K562 (cell line): ENCODE measurements around the gene TBC1D16. TPM values are rescaled to one million over a fixed set of nuclear protein-coding genes. Genes with fewer than 3 reads are reported as not detected.

Experiments used
- ATAC-seq: fragments of 200-7000 bp; cut with Tn5 transposase; 3 replicates; pipeline ENCODE4 v1.9.1; 2020; ENCODE audit warnings: moderate library complexity
- BruUV-seq: library from RNA; stranded (reverse); fragments of 400-500 nt; replicated peaks from 2 replicates; lab custom pipeline; 2021; lab: Mats Ljungman, UMichigan
- CTCF ChIA-PET: fragments of 300-600 bp; formaldehyde crosslinking; extraction: SDS; loops from one replicate; lab custom pipeline; 2021; ENCODE audit warnings: low intra/inter-chr PET ratio; lab: Yijun Ruan, JAX
- POLR2A ChIA-PET: fragments of 300-600, 350-650 bp; sonication (Branson Sonifier 250); formaldehyde crosslinking; extraction: SDS; loops from one replicate; lab custom pipeline; 2021; ENCODE audit warnings: antibody characterized with exemption, inconsistent platforms; lab: Yijun Ruan, JAX
- DNase-seq, 4 experiments: peaks; one replicate each; pipeline versions ENCODE4 v3.0.0 to v3.0.0-alpha.2; 2011 to 2018; ENCODE audit warnings: low spot score in 3 of 4, mixed read lengths in 3 of 4; ENCODE audit errors: extremely low read depth in 1 of 4
- FAIRE-seq: peaks from 2 replicates; lab custom pipeline; 2011; peaks lifted over from hg19 to GRCh38; lab: Jason Lieb, UNC
- H2AFZ ChIP-seq: 2 replicates; pipeline ENCODE4 v1.6.0; 2011; ENCODE audit warnings: low read depth, low read length, control low read depth, inconsistent platforms
- H3K27ac ChIP-seq: fragments of 200-600 bp; 3 replicates; pipeline ENCODE4 v1.8.0; 2011; ENCODE audit warnings: low read depth, mild to moderate bottlenecking, control low read depth, inconsistent platforms, low read length, moderate library complexity, mixed read lengths; ENCODE audit errors: extremely low read depth
- H3K27me3 ChIP-seq, 2 experiments: fragments of 300-600 bp in 1 of 2; 2 replicates in 1 of 2; 3 replicates in 1 of 2; pipeline versions ENCODE4 v1.6.0 to v1.8.0; 2011; ENCODE audit warnings: inconsistent platforms in 2 of 2, low read length in 2 of 2, mild to moderate bottlenecking in 1 of 2, mixed read lengths in 1 of 2, moderate library complexity in 1 of 2; ENCODE audit not compliant: control insufficient read depth in 2 of 2, insufficient read depth in 2 of 2
- H3K36me3 ChIP-seq: fragments of 300-600 bp; 3 replicates; pipeline ENCODE4 v1.8.0; 2011; ENCODE audit warnings: mild to moderate bottlenecking, low read length, inconsistent platforms; ENCODE audit not compliant: control insufficient read depth, insufficient read depth
- H3K4me1 ChIP-seq, 2 experiments: fragments of 200-600 bp in 1 of 2; replicated peaks in 1 of 2; 2 replicates in 1 of 2; 3 replicates in 1 of 2; pipeline versions ENCODE4 v1.5.1 to v1.8.0; 2011; ENCODE audit warnings: inconsistent platforms in 2 of 2, low read length in 2 of 2, mild to moderate bottlenecking in 1 of 2, mixed read lengths in 1 of 2, moderate library complexity in 1 of 2; ENCODE audit not compliant: control insufficient read depth in 2 of 2, insufficient read depth in 2 of 2
- H3K4me2 ChIP-seq: 2 replicates; pipeline ENCODE4 v1.6.1; 2011; ENCODE audit warnings: low read length, control low read depth, inconsistent platforms, mixed read lengths; ENCODE audit not compliant: insufficient read depth
- H3K4me3 ChIP-seq: fragments of 200-600 bp; sonication (generic), shearing (Covaris generic); 2 replicates; pipeline ENCODE4 v1.5.1; 2016; ENCODE audit warnings: control low read depth, inconsistent platforms
- H3K79me2 ChIP-seq: fragments of 200-600 bp; 3 replicates; pipeline ENCODE4 v1.8.0; 2011; ENCODE audit warnings: low read length, inconsistent platforms; ENCODE audit not compliant: control insufficient read depth, insufficient read depth
- H3K9ac ChIP-seq, 2 experiments: 2 replicates each; pipeline versions ENCODE4 v1.6.0 to v1.6.1; 2011; ENCODE audit warnings: low read depth in 2 of 2, low read length in 2 of 2, control low read depth in 1 of 2, inconsistent platforms in 1 of 2, mild to moderate bottlenecking in 1 of 2, mixed read lengths in 1 of 2; ENCODE audit not compliant: insufficient read depth in 1 of 2
- H3K9me1 ChIP-seq: one replicate; pipeline ENCODE4 v1.6.0; 2011; ENCODE audit warnings: inconsistent platforms, mild to moderate bottlenecking, low read length, moderate library complexity; ENCODE audit not compliant: control insufficient read depth, insufficient read depth
- H3K9me3 ChIP-seq: replicated peaks from 2 replicates; pipeline ENCODE4 v1.5.1; 2011; ENCODE audit warnings: low read depth, low read length, inconsistent platforms; ENCODE audit not compliant: control insufficient read depth, insufficient read depth
- H4K20me1 ChIP-seq: replicated peaks from 2 replicates; pipeline ENCODE4 v1.6.1; 2011; ENCODE audit warnings: low read length, inconsistent platforms, mixed read lengths; ENCODE audit not compliant: control insufficient read depth, insufficient read depth
- ARID2 ChIP-seq: fragments of 450-650 bp; IDR thresholded peaks from 2 replicates; pipeline ENCODE4 v1.6.1; 2017; ENCODE audit warnings: antibody characterized with exemption, mild to moderate bottlenecking
- CEBPB ChIP-seq: fragments of 450-650 bp; IDR thresholded peaks from 2 replicates; pipeline ENCODE4 v1.6.1; 2016; ENCODE audit warnings: missing genetic modification characterization, missing compliant biosample characterization
- CTCFL ChIP-seq: IDR thresholded peaks from 2 replicates; pipeline ENCODE4 v1.6.1; 2011; ENCODE audit warnings: borderline replicate concordance, low read depth, mild to moderate bottlenecking, moderate library complexity, low read length; ENCODE audit not compliant: insufficient read depth, poor library complexity, severe bottlenecking
- EWSR1 ChIP-seq: fragments of 450-650 bp; IDR thresholded peaks from 2 replicates; pipeline ENCODE4 v1.6.1; 2018; ENCODE audit warnings: borderline replicate concordance, mild to moderate bottlenecking, low read depth, moderate library complexity; ENCODE audit not compliant: partially characterized antibody
- HMGN3 ChIP-seq: IDR thresholded peaks from 2 replicates; pipeline ENCODE4 v1.6.1; 2011; ENCODE audit warnings: borderline replicate concordance, low read depth, mild to moderate bottlenecking, mixed read lengths, low read length; ENCODE audit not compliant: insufficient read length; ENCODE audit errors: extremely low read depth
- RAD21 ChIP-seq, 2 experiments: fragments of 250-450 bp in 1 of 2; fragments of 450-650 bp in 1 of 2; sonication (Bioruptor Pico) in 1 of 2; formaldehyde crosslinking in 1 of 2; IDR thresholded peaks in 1 of 2; conservative IDR thresholded peaks in 1 of 2; 2 replicates each; pipeline versions ENCODE4 v1.4.0 to v1.8.0; 2020 to 2022; ENCODE audit warnings: mild to moderate bottlenecking in 2 of 2, moderate library complexity in 1 of 2
- RB1 ChIP-seq: fragments of 450-650 bp; IDR thresholded peaks from 2 replicates; pipeline ENCODE4 v1.6.1; 2017; ENCODE audit warnings: low read depth, mild to moderate bottlenecking
- ZFP1 ChIP-seq: fragments of 450-650 bp; formaldehyde crosslinking; IDR thresholded peaks from 2 replicates; pipeline ENCODE4 v1.4.0; 2020; ENCODE audit warnings: mild to moderate bottlenecking, mixed read lengths
- WGBS: fragments of 100-300 bp; shearing (Covaris generic); methylation state at CpG from one replicate; pipeline ENCODE4 v1.1.6; 2016; ENCODE audit warnings: low coverage, mixed read lengths; ENCODE audit not compliant: insufficient coverage; ENCODE audit errors: missing lambda C conversion rate; 5-methylcytosine and 5-hydroxymethylcytosine counted together
- in situ Hi-C: fragments of 300-500 bp; cut with MboI; formaldehyde crosslinking; loops from 4 replicates; pipeline ENCODE4 v1.15.0; 2018; ENCODE audit warnings: inconsistent platforms, mixed read lengths
- intact Hi-C: fragments of 100-400 bp; cut with micrococcal nuclease; formaldehyde crosslinking; loops from 2 replicates; pipeline ENCODE4 v1.14.2; 2022
- polyA plus RNA-seq, 8 experiments: library from polyadenylated mRNA; depleted of rRNA in 4 of 8; stranded (reverse) in 5 of 8; unstranded in 3 of 8; fragments of >200 nt; fragmentation: Nextera tagmentation in 2 of 8; fragmentation: Illumina TruSeq in 1 of 8; extraction: Ambion mirVana in 2 of 8; extraction: Trizol in 1 of 8; gene quantifications; 2 replicates each; pipeline versions ENCODE4 v1.2.1 to v1.2.3, GENCODE V29; 2011 to 2014; ENCODE audit warnings: inconsistent platforms in 1 of 8, missing spikeins in 1 of 8
- total RNA-seq, 7 experiments: library from RNA; depleted of rRNA in 6 of 7; stranded (reverse); fragments of >200 nt in 6 of 7; fragmentation: Illumina TruSeq in 2 of 7; extraction: Trizol in 2 of 7; gene quantifications; 2 replicates each; pipeline versions ENCODE4 v1.2.1 to v1.2.3, GENCODE V29; 2011 to 2021; ENCODE audit warnings: low replicate concordance in 1 of 7
- TF ChIP-seq, protein P1 (sequence below): fragments of 450-650 bp; formaldehyde crosslinking; IDR thresholded peaks from 2 replicates; pipeline ENCODE4 v1.4.0; 2020; ENCODE audit warnings: mild to moderate bottlenecking, mixed read lengths
- TF ChIP-seq, protein P2 (sequence below), 3 experiments: IDR thresholded peaks in 2 of 3; conservative IDR thresholded peaks in 1 of 3; 2 replicates each; pipeline ENCODE4 v1.5.1; 2011 to 2012; ENCODE audit warnings: low read length in 3 of 3, mild to moderate bottlenecking in 3 of 3, control low read depth in 2 of 3, improper control_type of control experiment in 1 of 3, inconsistent platforms in 1 of 3, low read depth in 1 of 3, mixed read lengths in 1 of 3, moderate library complexity in 1 of 3; ENCODE audit not compliant: insufficient read depth in 2 of 3
- TF ChIP-seq, protein P3 (sequence below): fragments of 450-650 bp; IDR thresholded peaks from 2 replicates; pipeline ENCODE4 v1.7.1; 2018; ENCODE audit warnings: mild to moderate bottlenecking, low read depth; ENCODE audit not compliant: partially characterized antibody

TBC1D16 gene
- total and polyA plus RNA-seq, 9 of the 15 experiments (the other 6 are each of a cell fraction or from before 2014, with no cell fraction given): 0.01 to 0.20 (median 0.03) TPM; not detected in 1

DNA sequence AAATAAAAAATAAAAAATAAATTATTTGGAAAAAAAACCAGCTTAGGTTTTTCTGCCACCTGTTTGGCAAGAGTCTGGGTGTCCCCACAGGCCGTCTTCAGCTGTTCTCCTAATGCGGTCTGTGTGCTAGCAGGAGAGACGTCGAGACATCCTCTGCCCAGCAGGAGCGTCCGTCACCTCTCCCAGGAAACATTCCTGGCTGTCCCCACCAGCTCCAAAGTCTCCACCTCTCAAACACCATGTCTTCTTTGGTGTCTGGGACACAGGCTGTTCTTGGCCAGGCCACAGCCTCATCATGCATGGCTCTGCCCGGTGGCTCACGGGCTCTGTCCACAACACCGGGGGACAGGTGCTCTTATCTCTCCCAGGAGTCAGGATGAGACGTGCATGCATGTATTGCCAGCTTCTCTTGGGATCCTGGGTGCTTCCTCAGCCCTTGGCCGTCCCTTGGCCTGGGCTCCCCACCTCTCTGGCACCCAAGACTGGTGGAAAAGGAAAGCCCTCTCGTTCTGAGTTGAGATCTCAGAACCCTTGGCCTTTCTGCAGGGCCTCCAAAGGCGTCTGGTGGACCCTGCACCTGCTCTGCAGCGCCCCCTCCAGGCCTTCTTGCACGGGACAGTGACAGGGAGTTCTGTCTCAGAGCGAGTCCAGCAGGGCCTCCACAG is 111.6 kb downstream of the TBC1D16 start:
- Histone ChIP-seq H3K27ac (no peak overlapping the region), H3K27me3 (peaks cover 8 to 46% of the 10 kb centered on the region in 2 experiments; a peak in 4 of 5 replicates), H3K36me3 (no peaks in the 10 kb centered on the region), H3K9ac (no peak overlapping the region), H4K20me1 (peaks cover 12% of the 10 kb centered on the region; the same call in 1 of the 2 replicates), H3K4me3 (no peak overlapping the region), H3K4me2 (no peak overlapping the region), H3K79me2 (no peaks in the 10 kb centered on the region), H3K9me1 (no peaks in the 10 kb centered on the region), H3K9me3 (no peaks in the 10 kb centered on the region), H3K4me1 (peaks cover 0 to 40% of the 10 kb centered on the region in 2 experiments; a peak in 2 of 5 replicates), H2AFZ (no peak overlapping the region)
- no TSS peak for BruUV-seq
- in situ Hi-C loops: no loop called here
- ATAC-seq: peak; percentile 98
- 17% methylated on average over 16 of the region's 16 CpGs for WGBS
- CTCF ChIA-PET: interaction anchor here (0.6 to 1.1 kb wide), 3 partner anchors 85 to 182 kb away, joined by 3 to 4 read pairs (median 3); partner anchors contain the start of gene CBX4
- DNase-seq: peak; percentile 74 to 80 (median 77)
- POLR2A ChIA-PET: interaction anchor here (0.6 to 0.9 kb wide), 2 partner anchors 88 to 296 kb away, joined by 3 to 4 read pairs; no protein-coding TSS in a partner anchor
- intact Hi-C loops: no loop called here
- peak; percentile 82 for FAIRE-seq
- TF ChIP-seq, protein P1, sequence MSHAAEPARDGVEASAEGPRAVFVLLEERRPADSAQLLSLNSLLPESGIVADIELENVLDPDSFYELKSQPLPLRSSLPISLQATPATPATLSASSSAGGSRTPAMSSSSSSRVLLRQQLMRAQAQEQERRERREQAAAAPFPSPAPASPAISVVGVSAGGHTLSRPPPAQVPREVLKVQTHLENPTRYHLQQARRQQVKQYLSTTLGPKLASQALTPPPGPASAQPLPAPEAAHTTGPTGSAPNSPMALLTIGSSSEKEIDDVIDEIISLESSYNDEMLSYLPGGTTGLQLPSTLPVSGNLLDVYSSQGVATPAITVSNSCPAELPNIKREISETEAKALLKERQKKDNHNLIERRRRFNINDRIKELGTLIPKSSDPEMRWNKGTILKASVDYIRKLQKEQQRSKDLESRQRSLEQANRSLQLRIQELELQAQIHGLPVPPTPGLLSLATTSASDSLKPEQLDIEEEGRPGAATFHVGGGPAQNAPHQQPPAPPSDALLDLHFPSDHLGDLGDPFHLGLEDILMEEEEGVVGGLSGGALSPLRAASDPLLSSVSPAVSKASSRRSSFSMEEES (CRISPR knock-in tag): no peak
- TF ChIP-seq ZFP1 (CRISPR knock-in tag) (no peak), HMGN3 (no peak), RB1 (peak; percentile 15; the same call in 1 of the 2 replicates), RAD21 (CRISPR knock-in tag; conservative IDR thresholded peaks at IDR 0.05 in 1 of 2, IDR thresholded peaks at IDR 0.05 in 1 of 2) (peak; percentile 31 to 76; a peak in 2 of 4 replicates), CEBPB (tag) (no peak), EWSR1 (no peak), CTCFL (peak; percentile 29), ARID2 (peak; percentile 76; the same call in 1 of the 2 replicates)
- TF ChIP-seq, protein P2, sequence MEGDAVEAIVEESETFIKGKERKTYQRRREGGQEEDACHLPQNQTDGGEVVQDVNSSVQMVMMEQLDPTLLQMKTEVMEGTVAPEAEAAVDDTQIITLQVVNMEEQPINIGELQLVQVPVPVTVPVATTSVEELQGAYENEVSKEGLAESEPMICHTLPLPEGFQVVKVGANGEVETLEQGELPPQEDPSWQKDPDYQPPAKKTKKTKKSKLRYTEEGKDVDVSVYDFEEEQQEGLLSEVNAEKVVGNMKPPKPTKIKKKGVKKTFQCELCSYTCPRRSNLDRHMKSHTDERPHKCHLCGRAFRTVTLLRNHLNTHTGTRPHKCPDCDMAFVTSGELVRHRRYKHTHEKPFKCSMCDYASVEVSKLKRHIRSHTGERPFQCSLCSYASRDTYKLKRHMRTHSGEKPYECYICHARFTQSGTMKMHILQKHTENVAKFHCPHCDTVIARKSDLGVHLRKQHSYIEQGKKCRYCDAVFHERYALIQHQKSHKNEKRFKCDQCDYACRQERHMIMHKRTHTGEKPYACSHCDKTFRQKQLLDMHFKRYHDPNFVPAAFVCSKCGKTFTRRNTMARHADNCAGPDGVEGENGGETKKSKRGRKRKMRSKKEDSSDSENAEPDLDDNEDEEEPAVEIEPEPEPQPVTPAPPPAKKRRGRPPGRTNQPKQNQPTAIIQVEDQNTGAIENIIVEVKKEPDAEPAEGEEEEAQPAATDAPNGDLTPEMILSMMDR (IDR thresholded peaks at IDR 0.05 in 2 of 3, conservative IDR thresholded peaks at IDR 0.05 in 1 of 3; ENCODE audit: insufficient read depth in 2 of 3, low read depth in 1 of 3, low read length in 3 of 3): peak; percentile 86 to 90 (median 90)
- TF ChIP-seq, protein P3, sequence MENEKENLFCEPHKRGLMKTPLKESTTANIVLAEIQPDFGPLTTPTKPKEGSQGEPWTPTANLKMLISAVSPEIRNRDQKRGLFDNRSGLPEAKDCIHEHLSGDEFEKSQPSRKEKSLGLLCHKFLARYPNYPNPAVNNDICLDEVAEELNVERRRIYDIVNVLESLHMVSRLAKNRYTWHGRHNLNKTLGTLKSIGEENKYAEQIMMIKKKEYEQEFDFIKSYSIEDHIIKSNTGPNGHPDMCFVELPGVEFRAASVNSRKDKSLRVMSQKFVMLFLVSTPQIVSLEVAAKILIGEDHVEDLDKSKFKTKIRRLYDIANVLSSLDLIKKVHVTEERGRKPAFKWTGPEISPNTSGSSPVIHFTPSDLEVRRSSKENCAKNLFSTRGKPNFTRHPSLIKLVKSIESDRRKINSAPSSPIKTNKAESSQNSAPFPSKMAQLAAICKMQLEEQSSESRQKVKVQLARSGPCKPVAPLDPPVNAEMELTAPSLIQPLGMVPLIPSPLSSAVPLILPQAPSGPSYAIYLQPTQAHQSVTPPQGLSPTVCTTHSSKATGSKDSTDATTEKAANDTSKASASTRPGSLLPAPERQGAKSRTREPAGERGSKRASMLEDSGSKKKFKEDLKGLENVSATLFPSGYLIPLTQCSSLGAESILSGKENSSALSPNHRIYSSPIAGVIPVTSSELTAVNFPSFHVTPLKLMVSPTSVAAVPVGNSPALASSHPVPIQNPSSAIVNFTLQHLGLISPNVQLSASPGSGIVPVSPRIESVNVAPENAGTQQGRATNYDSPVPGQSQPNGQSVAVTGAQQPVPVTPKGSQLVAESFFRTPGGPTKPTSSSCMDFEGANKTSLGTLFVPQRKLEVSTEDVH: no peak
